Peyer's patch (tissue), 4 donors: ENCODE data around the gene TRAFD1. TPM values are rescaled to one million over a fixed set of nuclear protein-coding genes. Genes with fewer than 3 reads are reported as not detected.

Source experiments
- DNase-seq, 3 donors: peaks; one replicate each; pipeline ENCODE4 v3.0.0-alpha.2; 2017 to 2019
- H3K27ac ChIP-seq, 4 donors: fragments of 200-600 bp; sonication (generic); one replicate each; pipeline ENCODE4 v1.5.1; 2016 to 2019
- H3K27me3 ChIP-seq, 2 donors: fragments of 200-600 bp; sonication (generic); one replicate each; pipeline ENCODE4 v1.5.1; 2019
- H3K36me3 ChIP-seq, 3 donors: fragments of 200-600 bp; sonication (generic); one replicate each; pipeline ENCODE4 v1.5.1; 2016 to 2019
- H3K4me1 ChIP-seq, 4 donors: fragments of 200-600 bp; sonication (generic); one replicate each; pipeline ENCODE4 v1.5.1; 2016 to 2019
- H3K4me3 ChIP-seq, 4 donors: fragments of 200-600 bp; sonication (generic); 1 replicate in 3 of 4; 2 replicates in 1 of 4; pipeline ENCODE4 v1.5.1; 2016 to 2019; ENCODE audit warnings: mild to moderate bottlenecking in 1 of 4
- H3K9me3 ChIP-seq, 4 donors: fragments of 200-600 bp; sonication (generic); one replicate each; pipeline ENCODE4 v1.5.1; 2016 to 2019; ENCODE audit warnings: mild to moderate bottlenecking in 1 of 4
- CTCF ChIP-seq, 6 experiments: fragments of 450-650 bp in 4 of 6; fragments of 200-600 bp in 2 of 6; sonication (generic) in 1 of 6; IDR thresholded peaks; one replicate each; pipeline ENCODE4 v1.5.1; 2017 to 2019; ENCODE audit warnings: antibody characterized with exemption in 6 of 6, mild to moderate bottlenecking in 3 of 6, moderate library complexity in 1 of 6
- POLR2A ChIP-seq, 2 donors: fragments of 450-650 bp; IDR thresholded peaks; one replicate each; pipeline ENCODE4 v1.5.1; 2017; ENCODE audit warnings: antibody characterized with exemption in 2 of 2, mild to moderate bottlenecking in 2 of 2, moderate library complexity in 2 of 2
- total RNA-seq, 4 donors: library from RNA; depleted of rRNA; stranded (reverse); fragments of >200 nt; gene quantifications; one replicate each; pipeline ENCODE4 v1.1.0, GENCODE V29; 2016

The TRAFD1 gene
- total RNA-seq, 4 donors from 2014 or later, result 19.4 to 95.7 (median 30.5) TPM

GRCh38 chr12:112191840-112192321, 66.5 kb downstream of the TRAFD1 start:
- Histone ChIP-seq H3K4me1 (no peaks in the 10 kb centered on the region), H3K36me3 (peaks cover 0 to 83% (median 0%) of the 10 kb centered on the region in 3 donors), H3K9me3 (no peaks in the 10 kb centered on the region), H3K27ac (no peak overlapping the region), H3K4me3 (no peak overlapping the region), H3K27me3 (no peaks in the 10 kb centered on the region)
- DNase-seq, result no peak
- no peak for TF ChIP-seq POLR2A (IDR thresholded peaks at IDR 0.05)
- TF ChIP-seq CTCF (IDR thresholded peaks at IDR 0.05), result no peak

GRCh38 chr12:112192475-112192874, 67.1 kb downstream of the TRAFD1 start:
- H3K4me3 ChIP-seq, result no peak overlapping the region
- TF ChIP-seq CTCF (IDR thresholded peaks at IDR 0.05) (no peak), POLR2A (IDR thresholded peaks at IDR 0.05) (no peak)
- no peak overlapping the region for H3K27ac ChIP-seq
- no peak for DNase-seq
- H3K4me1 ChIP-seq, result no peaks in the 10 kb centered on the region
- no peaks in the 10 kb centered on the region for H3K27me3 ChIP-seq
- no peaks in the 10 kb centered on the region for H3K9me3 ChIP-seq
- peaks cover 0 to 84% (median 0%) of the 10 kb centered on the region in 3 donors for H3K36me3 ChIP-seq

- Histone ChIP-seq H3K4me3 (no peak overlapping the region), H3K36me3 (peaks cover 0 to 89% (median 0%) of the 10 kb centered on the region in 3 donors), H3K4me1 (no peaks in the 10 kb centered on the region), H3K27me3 (no peaks in the 10 kb centered on the region), H3K27ac (no peak overlapping the region), H3K9me3 (no peaks in the 10 kb centered on the region)
- no peak for DNase-seq
- TF ChIP-seq CTCF (IDR thresholded peaks at IDR 0.05), result no peak
- no peak for TF ChIP-seq POLR2A (IDR thresholded peaks at IDR 0.05)
These were observed 69.4 kb downstream of the TRAFD1 start for GRCh38 chr12:112194601-112195247.

GRCh38 chr12:112196196-112196875, 71.0 kb downstream of the TRAFD1 start:
- Histone ChIP-seq H3K27me3 (no peaks in the 10 kb centered on the region), H3K27ac (no peak overlapping the region), H3K9me3 (no peaks in the 10 kb centered on the region), H3K4me3 (no peak overlapping the region), H3K4me1 (no peaks in the 10 kb centered on the region), H3K36me3 (peaks cover 0 to 88% (median 0%) of the 10 kb centered on the region in 3 donors)
- no peak for DNase-seq
- no peak for TF ChIP-seq CTCF (IDR thresholded peaks at IDR 0.05)
- TF ChIP-seq POLR2A (IDR thresholded peaks at IDR 0.05), result no peak

GRCh38 chr12:112198120-112198733, 72.9 kb downstream of the TRAFD1 start:
- Histone ChIP-seq H3K4me1 (no peaks in the 10 kb centered on the region), H3K27ac (no peak overlapping the region), H3K9me3 (no peaks in the 10 kb centered on the region), H3K27me3 (no peaks in the 10 kb centered on the region), H3K4me3 (no peak overlapping the region), H3K36me3 (peaks cover 0 to 88% (median 0%) of the 10 kb centered on the region in 3 donors)
- TF ChIP-seq CTCF (IDR thresholded peaks at IDR 0.05) (peak in 4 of 6 experiments; percentile 34 to 53 (median 46)), POLR2A (IDR thresholded peaks at IDR 0.05) (no peak)
- peak in 2 of 3 donors; percentile 23 to 60 for DNase-seq
